Mucosa of descending colon (tissue), 3 donors: ENCODE data around the gene LCN10. TPM values are rescaled to one million over a fixed set of nuclear protein-coding genes. Genes with fewer than 3 reads are reported as not detected.
"Not testable (repeated sequence)": the region's sequence is repeated elsewhere in the genome, so short reads cannot be mapped to it uniquely, and the experiment has no call there.

ENCODE experiments used
- ATAC-seq: fragments of 200-7000 bp; cut with Tn5 transposase; one replicate; pipeline ENCODE4 v1.9.1; 2020; ENCODE audit warnings: mild to moderate bottlenecking, moderate library complexity
- DNase-seq, 3 donors: peaks; one replicate each; pipeline ENCODE4 v3.0.0-alpha.2; 2020
- H3K36me3 ChIP-seq: fragments of 200-600 bp; one replicate; pipeline ENCODE4 v1.8.0; 2021; ENCODE audit warnings: low read depth, mild to moderate bottlenecking
- H3K4me1 ChIP-seq: fragments of 200-600 bp; one replicate; pipeline ENCODE4 v1.8.0; 2021; ENCODE audit warnings: low read depth, mild to moderate bottlenecking
- H3K4me3 ChIP-seq: fragments of 200-600 bp; one replicate; pipeline ENCODE4 v1.8.0; 2021; ENCODE audit warnings: mild to moderate bottlenecking
- H3K9me3 ChIP-seq: fragments of 200-600 bp; one replicate; pipeline ENCODE4 v1.8.0; 2021; ENCODE audit warnings: mild to moderate bottlenecking
- intact Hi-C, 2 donors: fragments of 100-400 bp; cut with DNase I in 1 of 2; cut with micrococcal nuclease in 1 of 2; formaldehyde crosslinking; loops; one replicate each; pipeline versions ENCODE4 v1.11.0 to v1.11.1; 2022; cut with DNase I, micrococcal nuclease
- total RNA-seq, 3 donors: library from RNA; stranded (reverse); fragmentation: NEBNext Ultra II Directional in 2 of 3; extraction: Animal tissue kit (Norgen Biotek cat#: 25700) in 2 of 3; gene quantifications; one replicate each; pipeline versions ENCODE4 v1.2.1 to v1.2.4, GENCODE V29; 2021 to 2023
- TF ChIP-seq, protein P1 (sequence below): fragments of 200-600 bp; IDR thresholded peaks from one replicate; pipeline ENCODE4 v1.8.0; 2022; ENCODE audit warnings: antibody characterized with exemption, mild to moderate bottlenecking
- donor health status: DM: no; HTN: no; CAD: no; lungs with moderate emphysema.
- donor health status: DM: no; HTN: no; CAD: no.
- donor health status: DM: no; HTN: yes; CAD: no.

Gene LCN10
- total RNA-seq, 3 donors from 2014 or later = 0.12 to 5.1 (median 2.7) TPM

DNA sequence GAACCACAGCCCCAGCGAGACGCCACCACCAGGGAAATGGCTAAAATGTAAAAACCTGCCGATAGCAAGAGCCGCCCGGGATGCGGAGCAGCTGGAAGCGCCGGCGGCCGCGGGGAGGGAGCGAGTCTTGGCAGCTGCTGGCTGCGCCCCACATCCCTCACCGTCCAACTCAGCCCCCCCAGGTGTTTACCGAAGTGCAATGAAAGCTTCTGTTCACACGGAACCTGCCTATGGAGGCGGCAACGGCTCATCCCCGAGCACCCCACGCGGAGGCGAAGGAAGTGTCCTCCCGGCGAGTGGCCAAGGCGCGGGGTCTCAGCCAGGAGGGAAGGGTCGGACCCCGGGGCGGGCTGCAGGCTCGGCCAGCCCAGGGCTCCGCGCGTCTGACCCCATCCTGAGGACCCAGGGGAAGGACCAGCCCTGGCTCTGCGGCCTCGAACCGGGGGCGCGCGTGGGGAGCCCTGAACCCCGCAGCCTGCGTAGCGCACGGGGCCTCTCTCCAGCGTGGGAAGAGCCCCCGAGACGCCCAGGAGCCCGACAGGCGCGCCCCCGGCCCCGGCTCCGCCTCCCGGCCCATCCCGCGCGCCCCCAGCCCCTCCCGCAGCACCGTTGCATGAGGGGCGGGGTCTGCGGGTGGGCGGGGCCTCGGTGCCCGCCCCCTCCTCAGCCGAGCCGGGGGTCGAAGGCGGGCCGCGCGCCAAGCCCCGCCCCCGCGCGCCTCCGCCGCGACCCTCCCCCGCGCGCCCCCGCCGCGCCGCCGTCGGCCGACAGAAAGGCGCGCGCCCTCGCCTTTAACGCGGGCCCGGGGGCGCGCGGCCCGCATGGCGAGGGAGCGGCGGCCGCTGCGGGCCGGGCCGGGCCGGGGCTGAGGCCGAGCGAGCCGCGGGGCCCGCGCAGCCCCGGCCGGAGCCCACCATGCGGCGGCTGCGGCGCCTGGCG is 30.7 kb downstream of the LCN10 start, which contains the start of gene DIPK1B:
TSS of gene DIPK1B (plus strand) at position 822 of the 939 bp plus-strand sequence. CDS start at position 916, 94 bp downstream.
- Histone ChIP-seq H3K9me3 (no peaks in the 10 kb centered on the region), H3K4me1 (peaks cover 6% of the 10 kb centered on the region), H3K36me3 (no peaks in the 10 kb centered on the region), H3K4me3 (no peak within 1 kb of the TSS)
- TF ChIP-seq, protein P1, sequence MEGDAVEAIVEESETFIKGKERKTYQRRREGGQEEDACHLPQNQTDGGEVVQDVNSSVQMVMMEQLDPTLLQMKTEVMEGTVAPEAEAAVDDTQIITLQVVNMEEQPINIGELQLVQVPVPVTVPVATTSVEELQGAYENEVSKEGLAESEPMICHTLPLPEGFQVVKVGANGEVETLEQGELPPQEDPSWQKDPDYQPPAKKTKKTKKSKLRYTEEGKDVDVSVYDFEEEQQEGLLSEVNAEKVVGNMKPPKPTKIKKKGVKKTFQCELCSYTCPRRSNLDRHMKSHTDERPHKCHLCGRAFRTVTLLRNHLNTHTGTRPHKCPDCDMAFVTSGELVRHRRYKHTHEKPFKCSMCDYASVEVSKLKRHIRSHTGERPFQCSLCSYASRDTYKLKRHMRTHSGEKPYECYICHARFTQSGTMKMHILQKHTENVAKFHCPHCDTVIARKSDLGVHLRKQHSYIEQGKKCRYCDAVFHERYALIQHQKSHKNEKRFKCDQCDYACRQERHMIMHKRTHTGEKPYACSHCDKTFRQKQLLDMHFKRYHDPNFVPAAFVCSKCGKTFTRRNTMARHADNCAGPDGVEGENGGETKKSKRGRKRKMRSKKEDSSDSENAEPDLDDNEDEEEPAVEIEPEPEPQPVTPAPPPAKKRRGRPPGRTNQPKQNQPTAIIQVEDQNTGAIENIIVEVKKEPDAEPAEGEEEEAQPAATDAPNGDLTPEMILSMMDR = no peak
- DNase-seq = no peak
- intact Hi-C loops = no loop called here
- ATAC-seq = no peak

DNA sequence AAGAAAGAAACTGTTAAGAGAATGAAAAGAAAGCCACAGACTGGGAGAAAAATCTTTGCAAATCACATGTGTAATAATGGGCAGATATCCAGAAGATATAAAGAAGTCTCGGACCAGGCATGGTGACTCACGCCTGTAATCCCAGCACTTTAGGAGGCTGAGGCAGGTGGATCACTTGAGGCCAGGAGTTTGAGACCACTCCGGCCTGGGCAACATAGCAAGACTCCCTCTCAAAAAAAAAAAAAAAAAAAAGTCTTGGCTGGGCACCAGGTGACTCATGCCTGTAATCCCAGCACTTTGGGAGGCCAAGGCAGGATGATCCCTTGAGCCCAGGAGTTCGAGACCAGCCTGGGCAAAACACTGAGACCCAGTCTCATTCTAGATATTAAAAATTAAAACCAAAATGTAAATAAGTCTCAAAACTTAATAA is 31.5 kb downstream of the LCN10 start:
- intact Hi-C loops, H3K36me3 ChIP-seq, H3K9me3 ChIP-seq, DNase-seq, H3K4me3 ChIP-seq, H3K4me1 ChIP-seq, ATAC-seq: not testable (repeated sequence)

DNA sequence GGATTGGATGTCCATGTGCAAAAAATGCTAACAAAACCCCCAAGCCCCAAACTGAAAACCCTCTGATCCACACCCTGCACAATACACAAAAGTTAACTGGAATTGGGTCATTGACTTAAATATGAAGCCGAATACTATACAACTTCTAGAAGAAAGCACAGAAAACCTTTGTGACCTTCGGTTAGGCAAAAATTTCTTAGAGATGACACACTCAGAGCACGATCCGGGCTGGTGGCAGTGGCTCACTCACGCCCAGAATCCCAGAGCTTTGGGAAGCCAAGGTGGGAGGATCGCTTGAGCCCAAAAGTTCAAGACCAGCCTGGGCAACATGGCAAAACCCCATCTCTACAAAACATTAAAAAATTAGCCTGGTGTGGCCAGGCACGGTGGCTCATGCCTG is 32.2 kb downstream of the LCN10 start:
- DNase-seq = no peak
- no peak for ATAC-seq
- H3K4me3 ChIP-seq = no peak overlapping the region
- intact Hi-C loops = no loop called here
- TF ChIP-seq, protein P1 = no peak
- no peaks in the 10 kb centered on the region for H3K9me3 ChIP-seq
- no peaks in the 10 kb centered on the region for H3K36me3 ChIP-seq
- peaks cover 6% of the 10 kb centered on the region for H3K4me1 ChIP-seq

DNA sequence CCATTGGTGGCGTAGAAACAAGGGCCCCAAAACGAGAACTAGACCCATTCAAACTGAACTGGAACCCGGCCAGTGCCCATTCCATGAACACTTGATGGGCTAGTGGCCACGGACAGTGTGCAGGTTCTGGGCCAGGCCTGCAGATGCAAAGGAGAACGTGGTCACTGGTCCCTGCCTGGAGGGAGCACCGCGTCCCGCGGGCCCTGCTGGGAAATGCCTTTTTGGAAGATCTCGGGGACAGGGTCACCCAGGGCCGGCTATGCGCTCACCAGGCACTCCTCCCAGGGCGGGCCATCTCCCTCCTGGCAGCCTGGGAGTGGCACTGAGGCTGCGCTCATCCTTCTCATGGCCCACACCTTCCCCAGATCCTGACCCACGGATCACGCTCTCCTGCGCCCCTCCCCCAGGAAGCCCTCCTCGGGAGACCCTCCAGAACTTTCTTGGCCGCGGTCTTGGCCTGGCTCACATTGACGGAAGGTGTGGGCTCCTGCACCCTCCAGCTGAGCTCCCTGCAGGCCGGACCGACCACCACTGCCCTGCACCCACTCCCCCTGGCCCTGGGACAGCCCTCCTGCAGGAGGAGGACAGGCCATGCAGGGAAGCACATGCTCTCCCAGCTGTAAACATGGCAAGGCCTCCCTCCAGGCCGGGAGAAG is 33.2 kb downstream of the LCN10 start:
- H3K4me3 ChIP-seq = no peak overlapping the region
- H3K4me1 ChIP-seq = peaks cover 6% of the 10 kb centered on the region
- no peak for DNase-seq

DNA sequence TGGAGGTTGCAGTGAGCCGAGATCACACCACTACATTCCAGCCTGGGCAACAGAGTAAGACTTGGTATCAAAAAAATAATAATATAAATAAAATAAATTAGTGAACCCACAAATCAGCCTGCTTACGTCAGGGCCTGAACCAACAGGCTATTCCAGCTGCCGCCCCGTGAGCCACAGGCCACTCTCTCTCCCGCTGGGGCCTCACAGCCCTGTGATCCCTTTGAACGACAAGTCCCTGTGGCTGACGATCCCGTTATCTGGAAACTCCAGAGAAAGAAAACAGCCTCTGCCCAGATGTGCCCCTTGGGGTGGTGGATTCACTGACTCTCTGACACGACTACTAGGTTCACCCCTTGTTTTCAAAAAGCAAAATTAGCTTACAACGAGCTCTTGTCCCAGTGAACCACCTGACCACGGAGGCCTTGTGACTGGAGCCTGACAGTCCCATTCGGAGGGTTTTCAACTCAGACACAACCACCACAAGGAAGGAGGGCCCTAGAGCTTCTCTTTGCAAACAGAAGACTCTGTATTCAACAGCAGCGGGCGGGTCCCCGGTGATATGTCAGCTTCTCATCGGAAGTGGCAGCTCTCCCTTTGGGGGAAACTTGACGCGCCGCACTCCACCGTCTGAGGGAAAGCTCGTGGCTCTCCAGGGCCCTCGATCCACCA is 34.8 kb downstream of the LCN10 start:
- TF ChIP-seq, protein P1 = no peak
- intact Hi-C loops = no loop called here
- H3K36me3 ChIP-seq = no peaks in the 10 kb centered on the region
- no peaks in the 10 kb centered on the region for H3K9me3 ChIP-seq
- no peak for ATAC-seq
- H3K4me3 ChIP-seq = no peak overlapping the region
- no peak for DNase-seq
- peaks cover 6% of the 10 kb centered on the region for H3K4me1 ChIP-seq

More for the DNA sequence above, 33.2 kb downstream of the LCN10 start:
- Histone ChIP-seq H3K9me3 (no peaks in the 10 kb centered on the region), H3K36me3 (no peaks in the 10 kb centered on the region)
- TF ChIP-seq, protein P1 = no peak
- no peak for ATAC-seq
- intact Hi-C loops = no loop called here
